Putamen (tissue), 1 donor: ENCODE results near the gene PCSK6.
"Not testable (repeated sequence)": the region's sequence is repeated elsewhere in the genome, so short reads cannot be mapped to it uniquely, and the experiment has no call there.

Source experiments
- DNase-seq: peaks from one replicate; pipeline ENCODE4 v3.0.0-alpha.2; 2016; ENCODE audit warnings: low spot score

PCSK6 gene

GRCh38 chr15:101461097-101461496 is 28.4 kb downstream of the PCSK6 start:
- DNase-seq, result no peak

- no peak for DNase-seq
Observed at GRCh38 chr15:101459579-101460300, 29.8 kb downstream of the PCSK6 start.

- no peak for DNase-seq
Observed at GRCh38 chr15:101458908-101459578, 30.5 kb downstream of the PCSK6 start.

- DNase-seq, result no peak
Observed at GRCh38 chr15:101458158-101458900, 31.2 kb downstream of the PCSK6 start.

- DNase-seq, result no peak
Observed at GRCh38 chr15:101457696-101458095, 31.8 kb downstream of the PCSK6 start.

DNA sequence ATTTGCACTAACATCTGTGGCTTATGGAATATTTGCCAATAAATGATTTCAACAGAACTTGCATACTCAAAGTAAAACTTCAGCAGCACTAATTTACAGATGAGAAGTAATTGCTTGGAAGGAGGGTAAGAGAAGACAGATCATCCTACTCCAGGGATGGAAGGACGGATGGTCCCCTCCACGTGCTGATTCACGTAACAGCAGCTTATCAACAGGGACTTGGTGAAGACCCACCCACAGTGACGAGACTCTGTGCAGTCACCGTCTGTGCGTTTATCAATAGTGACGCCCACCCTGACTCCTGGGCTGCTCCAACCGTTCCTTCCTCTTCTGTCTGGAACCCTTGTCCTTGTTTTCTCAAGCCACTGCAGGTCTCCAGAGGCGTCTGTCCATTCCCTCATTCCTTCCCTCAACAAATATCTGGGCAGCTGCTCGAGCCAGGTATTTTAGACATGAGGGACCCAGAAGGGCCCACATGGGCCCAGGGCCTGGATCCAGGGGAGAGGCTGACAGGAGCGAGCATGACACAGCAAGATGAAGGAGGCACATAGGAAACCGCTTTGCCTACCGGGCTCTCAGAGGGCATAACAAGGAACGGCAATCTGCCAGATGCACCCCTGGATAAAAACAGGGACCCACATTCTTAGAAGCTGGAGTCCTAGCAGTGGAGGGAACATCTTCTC is 33.3 kb downstream of the PCSK6 start:
- DNase-seq, result no peak

DNA sequence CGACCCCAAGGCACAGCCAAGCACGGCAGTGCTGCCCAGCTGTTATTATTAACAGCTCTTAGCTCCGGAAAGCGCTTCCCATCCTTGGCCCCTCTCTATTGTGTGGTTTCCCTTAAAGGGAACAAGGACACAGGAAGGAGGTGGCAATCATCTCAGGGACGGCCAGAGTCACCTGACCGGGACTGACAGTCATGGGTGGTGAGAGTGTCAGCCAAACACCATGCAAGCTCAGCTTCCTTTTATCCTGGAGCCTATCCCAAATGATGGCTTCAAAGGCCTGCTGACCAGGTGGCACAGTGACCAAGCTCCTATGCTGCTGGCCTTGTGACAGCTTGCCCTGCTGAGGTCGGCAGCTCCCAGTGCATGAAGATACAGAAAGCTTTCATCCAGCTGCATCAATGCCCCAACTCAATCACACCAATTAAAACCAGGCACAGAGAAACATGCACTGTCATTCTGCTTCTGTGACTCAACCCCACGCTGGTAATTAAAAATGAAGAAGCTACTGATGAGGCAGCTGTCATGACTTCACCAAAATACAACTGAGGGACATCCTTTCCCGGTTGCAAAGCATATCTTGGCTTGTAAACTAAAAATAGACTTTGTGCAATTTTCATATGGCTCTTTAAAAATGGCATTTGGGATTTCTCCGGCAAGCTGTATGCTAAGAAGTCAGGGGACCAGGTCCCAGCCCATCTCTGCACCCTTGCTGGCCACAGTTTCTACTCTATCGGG is 34.0 kb downstream of the PCSK6 start:
- DNase-seq, result peak; percentile 77

- DNase-seq, result not testable (repeated sequence)
Observed at GRCh38 chr15:101454781-101455180, 34.7 kb downstream of the PCSK6 start.

GRCh38 chr15:101454365-101454764 is 35.1 kb downstream of the PCSK6 start:
- DNase-seq, result no peak

GRCh38 chr15:101453123-101454120 is 36.1 kb downstream of the PCSK6 start:
- no peak for DNase-seq

DNA sequence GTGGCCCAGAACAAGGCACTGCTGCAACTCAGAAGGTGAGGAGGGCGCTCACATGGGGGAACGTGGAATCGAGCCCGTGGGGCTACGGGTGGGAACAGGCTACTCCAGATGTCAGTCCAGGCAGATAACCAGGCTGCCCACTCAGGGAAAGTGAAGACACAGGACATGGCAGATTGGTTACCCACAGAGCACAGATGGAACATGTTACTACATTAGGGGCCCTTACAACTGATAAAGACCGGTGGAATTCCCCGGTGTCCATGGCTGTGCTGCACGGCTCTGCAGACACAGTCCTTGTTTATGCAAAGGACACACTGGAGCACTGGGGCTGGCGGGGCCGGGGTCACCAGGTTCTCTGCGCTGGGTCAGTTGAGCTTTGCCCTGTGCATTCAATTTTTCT is 36.9 kb downstream of the PCSK6 start:
- no peak for DNase-seq

DNA sequence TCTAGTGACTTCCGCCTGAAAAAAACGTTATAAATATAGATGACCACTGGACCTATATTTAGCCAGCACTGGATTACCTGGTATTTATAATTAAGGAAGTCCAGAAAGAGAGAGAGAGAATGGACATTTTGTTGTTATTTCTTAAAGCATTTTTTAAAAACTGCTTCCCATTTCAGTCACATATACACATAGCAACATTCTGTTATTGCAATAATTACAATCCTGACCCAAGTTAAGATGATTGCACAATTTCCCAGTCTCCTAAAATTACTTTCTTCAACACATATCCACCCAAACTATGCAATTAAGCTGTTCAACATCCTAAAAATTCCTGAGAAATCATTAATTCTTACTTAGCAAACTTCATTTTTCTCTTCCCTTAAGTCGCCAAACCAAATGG is 37.7 kb downstream of the PCSK6 start:
- no peak for DNase-seq

DNA sequence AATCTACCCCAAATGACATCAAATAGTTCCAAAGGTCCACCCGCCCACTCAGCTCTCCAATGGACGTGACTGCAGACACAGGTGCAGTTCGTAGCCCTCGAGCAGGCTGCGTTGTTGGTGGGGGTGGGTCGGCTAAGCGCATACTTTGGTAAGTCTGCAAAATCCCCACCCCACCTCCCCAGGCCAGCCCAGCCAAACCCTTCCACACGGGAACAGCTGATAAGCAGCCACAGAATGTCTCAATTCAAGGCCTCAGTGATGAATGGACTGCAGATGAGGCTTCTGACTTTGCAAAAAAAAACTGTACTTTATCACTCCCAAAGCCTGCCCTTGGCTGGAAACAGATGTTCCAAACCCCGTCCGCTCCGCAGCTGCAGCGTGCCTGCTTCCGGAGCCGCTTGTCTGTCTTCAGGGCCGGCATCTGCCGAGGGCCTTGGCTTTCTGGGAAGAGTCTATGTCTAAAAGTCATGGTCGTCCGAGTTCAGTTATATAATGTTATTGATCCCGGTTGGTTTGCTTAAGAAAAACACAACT is 38.2 kb downstream of the PCSK6 start:
- DNase-seq, result no peak

DNA sequence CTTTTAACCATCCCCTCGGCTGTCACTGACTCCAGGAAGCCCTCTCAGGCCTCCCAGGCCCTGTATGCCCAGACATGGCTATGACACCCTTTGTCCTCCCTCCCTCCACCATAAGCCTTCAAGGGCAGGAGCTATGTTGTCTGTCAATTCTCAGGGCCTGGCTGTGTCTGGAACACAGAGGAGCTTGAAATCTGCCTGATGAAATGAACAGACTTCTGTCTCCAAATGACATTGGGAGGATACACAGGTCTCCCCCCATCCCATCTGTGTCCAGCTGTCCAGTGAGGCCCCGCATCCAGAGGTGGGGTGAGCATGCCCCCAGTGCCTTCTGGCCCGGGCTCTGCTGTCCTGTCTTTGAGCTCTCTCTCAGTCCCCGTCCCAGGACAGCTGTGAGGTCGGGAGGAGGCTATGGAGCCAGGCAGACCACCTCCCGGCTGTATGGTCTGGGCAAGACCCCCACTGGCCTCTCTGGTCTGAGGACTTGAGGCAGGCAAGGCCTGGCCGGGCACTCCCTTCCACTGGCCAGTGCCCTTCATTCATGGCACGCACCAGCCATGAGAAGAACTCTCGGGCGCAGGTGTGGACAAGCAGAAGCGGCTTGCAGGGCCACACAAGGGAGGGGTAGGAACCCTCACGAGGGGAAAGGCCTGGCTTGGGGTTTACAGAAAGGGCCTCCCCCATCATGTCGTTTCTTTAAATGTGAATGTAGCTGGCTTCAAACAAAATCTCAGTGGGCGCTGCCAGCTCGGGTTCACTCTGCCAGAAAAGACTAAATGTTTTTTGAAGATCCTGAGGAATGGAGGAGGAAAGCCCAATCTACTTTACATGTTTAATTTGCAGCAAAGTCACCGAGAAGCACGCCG is 38.9 kb downstream of the PCSK6 start:
- no peak for DNase-seq

DNA sequence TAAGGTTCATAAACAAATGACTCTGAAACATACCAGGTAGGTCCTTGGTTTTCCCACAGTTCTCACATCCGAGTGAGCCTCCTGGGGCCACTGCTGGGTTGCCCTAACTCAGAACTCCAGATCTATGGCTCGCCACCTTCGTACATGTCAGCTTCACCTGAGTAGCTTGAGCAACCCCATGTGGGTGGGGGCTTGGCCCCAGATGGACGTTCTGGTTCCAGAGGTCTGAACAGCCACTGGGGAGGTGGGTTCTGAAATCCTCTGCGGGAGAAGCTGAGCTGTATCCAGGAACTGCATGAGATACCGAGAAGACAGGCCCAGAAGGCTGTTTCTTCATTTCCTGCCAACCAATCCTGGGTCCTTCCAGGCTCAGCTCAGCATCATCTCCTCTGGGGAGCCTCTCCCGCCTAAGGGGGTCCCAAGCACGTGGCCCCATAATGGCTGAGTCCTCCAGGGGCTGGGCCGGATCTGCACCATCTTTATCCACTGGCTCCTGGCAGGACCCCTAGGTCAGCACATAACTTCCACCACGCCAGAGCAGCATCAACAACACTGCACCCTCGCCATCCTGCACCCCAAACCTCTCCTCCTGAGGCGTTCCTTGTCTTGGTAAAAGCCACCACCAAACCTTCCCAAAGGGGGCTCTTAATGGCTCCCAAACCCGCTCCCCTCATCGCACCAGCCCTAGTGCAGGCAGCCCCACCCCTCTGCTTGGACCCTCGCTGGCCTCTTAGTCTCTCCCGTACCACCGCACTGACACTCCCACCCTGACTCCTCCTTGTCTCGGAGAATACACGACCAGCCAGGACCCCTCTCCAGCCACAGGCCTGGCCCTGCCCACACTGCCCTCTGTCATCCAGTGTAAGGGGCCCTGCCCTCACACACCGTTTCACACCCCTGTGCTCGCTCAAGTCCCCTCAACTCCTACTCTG is 39.8 kb downstream of the PCSK6 start:
- no peak for DNase-seq

GRCh38 chr15:101448336-101448735 is 41.2 kb downstream of the PCSK6 start:
- no peak for DNase-seq

DNA sequence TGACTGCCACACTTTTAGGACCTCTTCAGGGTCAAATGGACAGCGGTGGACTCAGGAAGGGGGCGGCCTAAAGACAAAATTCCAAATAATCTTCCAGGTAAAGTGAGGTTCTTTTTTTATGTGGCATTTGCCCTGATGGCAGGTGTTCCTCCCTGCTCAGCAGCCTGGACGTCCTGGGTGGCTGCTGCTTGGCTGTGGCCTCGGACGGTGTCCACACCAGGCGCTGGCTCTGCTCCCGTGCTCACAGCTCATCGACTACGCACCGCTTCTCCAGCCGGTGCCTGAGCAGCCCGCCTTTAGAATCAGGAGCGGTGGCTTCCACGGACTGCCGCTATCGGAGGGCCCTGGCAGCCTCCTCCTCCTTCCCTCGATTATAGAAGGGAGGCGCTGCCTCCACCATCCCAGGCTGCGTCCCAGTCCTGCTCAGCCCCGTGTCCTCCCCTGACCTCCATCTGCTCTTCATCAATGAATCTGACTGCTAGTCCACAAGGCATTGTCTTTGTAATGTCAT is 41.9 kb downstream of the PCSK6 start:
- no peak for DNase-seq

GRCh38 chr15:101447168-101447533 is 42.4 kb downstream of the PCSK6 start:
- DNase-seq, result no peak
